Heart left ventricle (tissue), 13 donors: ENCODE measurements around the gene DAPL1.

Experiments
- POLR2A ChIP-seq, 2 donors: fragments of 450-650 bp; IDR thresholded peaks; one replicate each; pipeline ENCODE4 v1.6.1; 2017; ENCODE audit warnings: antibody characterized with exemption in 2 of 2, mild to moderate bottlenecking in 2 of 2, moderate library complexity in 2 of 2
- TF ChIP-seq, protein P1 (sequence below), 12 donors: fragments of 200-600 bp; sonication (generic) in 4 of 12; IDR thresholded peaks; one replicate each; pipeline versions ENCODE4 v1.5.0 to v1.8.0; 2018 to 2022; ENCODE audit warnings: antibody characterized with exemption in 12 of 12, mild to moderate bottlenecking in 5 of 12
- donor health status: ischemic (EF 13 %, LVEDD 7.1; RV severe dilation, severe dysfunction).
- donor health status: DM: no; HTN: yes; CAD: no.
- donor health status: DM: no; HTN: no; CAD: no.
- donor health status: ischemic (EF 25% LVEDD 6.9; RV normal size, moderate dysfunction).
- donor health status: ischemic (EF 25% LVEDD 5.7; RV mildly dilated, moderate dysfunction).
- donor health status: ischemic (EF 35%, LVEDD 5.7; RV mildly dilated, moderate dysfunction).
- donor health status: nonischemic (EF 11% LVEDD 7.7; RV severe dilation, severe dysfunction).
- donor health status: DM: yes; HTN: yes; CAD: no.
- donor health status: PGD.
- donor health status: ischemic (EF 29% LVEDD 5.4; RV normal size, mild dysfunction).
- donor health status: nonischemic (EF 23%, LVEDD 6.1; RV moderate dilation, normal function).

DNA sequence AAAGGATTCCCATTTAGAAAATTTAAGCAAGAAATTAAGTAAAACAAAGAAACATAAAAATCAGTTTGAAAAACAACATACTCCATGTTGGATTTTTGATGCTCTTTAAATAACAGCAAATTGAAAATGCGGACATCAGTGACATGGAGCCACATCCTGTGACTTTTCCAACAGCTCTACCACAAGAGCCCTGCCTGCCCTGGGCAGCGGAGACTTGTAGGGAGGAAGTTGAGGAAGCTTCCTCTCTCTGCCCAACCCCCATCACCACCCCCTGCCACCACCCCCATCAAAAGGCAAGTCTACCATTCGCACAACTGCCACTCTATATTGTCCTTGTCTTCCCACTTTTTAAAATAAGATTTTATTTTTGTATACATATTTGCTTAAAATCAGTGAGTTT is 32.8 kb upstream of the DAPL1 start:
- TF ChIP-seq, protein P1, sequence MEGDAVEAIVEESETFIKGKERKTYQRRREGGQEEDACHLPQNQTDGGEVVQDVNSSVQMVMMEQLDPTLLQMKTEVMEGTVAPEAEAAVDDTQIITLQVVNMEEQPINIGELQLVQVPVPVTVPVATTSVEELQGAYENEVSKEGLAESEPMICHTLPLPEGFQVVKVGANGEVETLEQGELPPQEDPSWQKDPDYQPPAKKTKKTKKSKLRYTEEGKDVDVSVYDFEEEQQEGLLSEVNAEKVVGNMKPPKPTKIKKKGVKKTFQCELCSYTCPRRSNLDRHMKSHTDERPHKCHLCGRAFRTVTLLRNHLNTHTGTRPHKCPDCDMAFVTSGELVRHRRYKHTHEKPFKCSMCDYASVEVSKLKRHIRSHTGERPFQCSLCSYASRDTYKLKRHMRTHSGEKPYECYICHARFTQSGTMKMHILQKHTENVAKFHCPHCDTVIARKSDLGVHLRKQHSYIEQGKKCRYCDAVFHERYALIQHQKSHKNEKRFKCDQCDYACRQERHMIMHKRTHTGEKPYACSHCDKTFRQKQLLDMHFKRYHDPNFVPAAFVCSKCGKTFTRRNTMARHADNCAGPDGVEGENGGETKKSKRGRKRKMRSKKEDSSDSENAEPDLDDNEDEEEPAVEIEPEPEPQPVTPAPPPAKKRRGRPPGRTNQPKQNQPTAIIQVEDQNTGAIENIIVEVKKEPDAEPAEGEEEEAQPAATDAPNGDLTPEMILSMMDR (IDR thresholded peaks at IDR 0.05) = no peak
- no peak for TF ChIP-seq POLR2A (IDR thresholded peaks at IDR 0.05)
